ENCODE measurements around the gene PNPLA8.

The PNPLA8 gene

DNA sequence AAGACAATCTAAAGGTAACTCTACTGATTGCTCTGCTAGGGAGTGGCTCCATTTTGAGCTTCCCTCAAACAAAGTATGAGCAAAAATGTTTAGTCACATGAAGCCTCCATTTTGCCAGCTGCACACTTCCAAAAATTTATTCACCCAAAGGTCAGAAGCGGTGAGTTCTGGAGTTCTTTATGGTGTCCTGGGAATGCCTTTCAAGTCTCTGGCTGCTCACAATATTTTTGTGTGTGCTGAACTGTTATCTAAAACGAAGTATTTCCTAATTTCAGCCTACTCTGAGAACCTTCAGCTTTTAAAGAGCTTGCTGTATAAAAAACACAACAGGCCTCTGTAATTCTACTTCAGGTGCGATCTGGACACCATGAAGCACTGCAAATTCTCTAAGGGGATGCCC, 85.3 kb downstream of the PNPLA8 start:
- no peak for DNase-seq

GRCh38 chr7:108436906-108437305, 89.0 kb downstream of the PNPLA8 start:
- no peak for DNase-seq

- no peak for DNase-seq
Observed at GRCh38 chr7:108434010-108434409, 91.9 kb downstream of the PNPLA8 start.

GRCh38 chr7:108431099-108431498, 94.8 kb downstream of the PNPLA8 start:
- no peak for DNase-seq

GRCh38 chr7:108430664-108431063, 95.3 kb downstream of the PNPLA8 start:
- no peak for DNase-seq

- no peak for DNase-seq
Observed at GRCh38 chr7:108427766-108428165, 98.2 kb downstream of the PNPLA8 start.

- no peak for DNase-seq
Observed at GRCh38 chr7:108425714-108426275, 100.1 kb downstream of the PNPLA8 start.

DNA sequence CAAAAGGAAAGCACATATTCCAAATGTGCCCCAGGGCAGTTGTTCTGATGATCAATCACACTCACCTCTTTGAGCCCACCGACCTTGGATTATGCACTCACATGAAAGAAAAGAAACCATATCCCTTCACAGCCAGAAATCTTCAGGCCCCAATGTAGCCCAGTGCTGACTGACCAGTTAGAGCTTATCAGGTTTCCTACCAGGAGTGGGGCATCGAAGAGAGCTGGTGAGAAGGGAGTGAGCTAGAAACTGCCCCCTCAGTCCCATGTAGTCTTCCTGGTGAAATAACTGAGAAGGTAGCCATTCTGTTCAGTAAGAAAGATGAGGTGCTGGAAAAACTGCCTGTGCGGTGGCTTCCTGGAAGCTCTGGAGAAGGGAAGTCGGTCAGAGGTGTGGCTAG, 101.9 kb downstream of the PNPLA8 start:
- DNase-seq = no peak

- DNase-seq = no peak
Observed at GRCh38 chr7:108423089-108423989, 102.6 kb downstream of the PNPLA8 start.

DNA sequence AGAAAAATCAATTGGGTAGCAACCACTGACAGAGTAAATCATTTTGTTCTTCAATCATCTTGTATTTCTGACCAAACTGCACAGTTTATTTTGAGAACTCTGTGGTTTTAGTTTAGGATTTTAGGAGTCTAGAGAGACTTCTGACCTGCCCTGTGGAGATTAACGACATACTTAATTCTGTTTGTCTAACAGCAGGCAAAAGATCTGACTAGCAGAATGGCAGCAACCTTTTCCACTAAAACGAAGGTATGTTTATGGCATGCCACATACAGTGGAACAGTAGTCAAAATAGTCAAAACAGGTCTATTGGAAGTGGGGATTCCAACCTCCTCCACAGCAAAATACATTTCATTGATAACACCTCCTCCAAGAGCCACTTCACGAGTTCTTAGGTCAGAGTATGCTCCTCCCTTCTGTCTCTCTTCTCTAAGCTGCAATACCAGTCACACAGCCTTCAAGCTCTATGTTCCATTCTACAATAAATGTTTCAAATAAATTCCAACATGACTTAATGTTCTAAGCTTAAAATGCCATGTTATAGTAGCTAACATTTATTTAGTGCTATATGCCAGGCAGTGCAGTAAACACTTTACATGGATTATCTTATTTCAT, 104.1 kb downstream of the PNPLA8 start:
- DNase-seq = no peak
